GM19452 (cell line): ENCODE data around the gene MCM5.
"Not testable (repeated sequence)": the region's sequence is repeated elsewhere in the genome, so short reads cannot be mapped to it uniquely, and the experiment has no call there.

ENCODE experiments used
- ATAC-seq: cut with Tn5 transposase; IDR thresholded peaks from one replicate; pipeline ENCODE4 v1.9.1; 2021; ENCODE audit not compliant: unreplicated experiment

Gene MCM5

GRCh38 chr22:35378621-35379020 lies 21.3 kb upstream of the MCM5 start:
- no peak for ATAC-seq

- ATAC-seq: no peak
Observed at GRCh38 chr22:35379146-35379993, 20.6 kb upstream of the MCM5 start.

- no peak for ATAC-seq
Observed at GRCh38 chr22:35380013-35380412, 19.9 kb upstream of the MCM5 start.

DNA sequence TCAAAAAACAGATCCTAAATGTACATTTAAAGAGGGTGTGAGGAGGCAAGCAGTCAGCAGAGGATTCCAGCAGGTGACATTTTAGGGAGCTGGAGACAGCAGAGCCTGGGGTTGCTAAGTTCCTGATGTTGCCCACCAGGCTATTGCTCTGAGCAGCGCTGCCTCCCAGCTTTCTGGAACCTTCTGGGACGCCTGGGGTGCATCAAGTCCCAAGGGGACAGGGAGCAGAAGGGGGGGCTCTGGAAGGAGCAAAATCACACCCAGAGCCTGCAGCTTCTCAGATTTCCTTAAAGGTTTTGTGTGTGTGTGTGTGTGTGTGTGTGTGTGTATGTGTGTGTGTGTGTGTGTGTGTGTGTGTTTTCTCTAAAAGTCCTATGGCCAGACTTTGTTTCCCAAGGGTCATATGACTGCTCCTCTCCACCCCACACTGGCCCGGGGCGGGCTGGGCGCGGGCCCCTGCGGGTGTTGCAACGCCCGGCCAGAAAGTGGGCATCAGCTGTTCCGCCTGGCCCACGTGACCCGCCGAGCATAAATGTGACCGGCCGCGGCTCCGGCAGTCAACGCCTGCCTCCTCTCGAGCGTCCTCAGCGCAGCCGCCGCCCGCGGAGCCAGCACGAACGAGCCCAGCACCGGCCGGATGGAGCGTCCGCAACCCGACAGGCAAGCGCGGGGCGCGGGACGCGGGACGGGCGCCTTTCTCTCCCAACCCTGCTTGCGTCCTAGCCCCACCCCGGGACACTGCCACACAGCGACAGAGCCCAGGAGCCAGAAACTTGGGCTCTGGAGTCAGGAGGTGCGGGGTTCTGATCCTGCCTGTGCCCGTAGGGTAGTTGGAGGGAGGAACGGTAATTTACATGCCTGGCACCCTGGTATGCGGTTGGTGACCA lies 19.2 kb upstream of the MCM5 start, which contains the start of gene HMOX1:
HMOX1 (plus strand) TSS at position 560 of the 887 bp plus-strand sequence; CDS start at position 638, 78 bp downstream.
- peak; percentile 72 for ATAC-seq

DNA sequence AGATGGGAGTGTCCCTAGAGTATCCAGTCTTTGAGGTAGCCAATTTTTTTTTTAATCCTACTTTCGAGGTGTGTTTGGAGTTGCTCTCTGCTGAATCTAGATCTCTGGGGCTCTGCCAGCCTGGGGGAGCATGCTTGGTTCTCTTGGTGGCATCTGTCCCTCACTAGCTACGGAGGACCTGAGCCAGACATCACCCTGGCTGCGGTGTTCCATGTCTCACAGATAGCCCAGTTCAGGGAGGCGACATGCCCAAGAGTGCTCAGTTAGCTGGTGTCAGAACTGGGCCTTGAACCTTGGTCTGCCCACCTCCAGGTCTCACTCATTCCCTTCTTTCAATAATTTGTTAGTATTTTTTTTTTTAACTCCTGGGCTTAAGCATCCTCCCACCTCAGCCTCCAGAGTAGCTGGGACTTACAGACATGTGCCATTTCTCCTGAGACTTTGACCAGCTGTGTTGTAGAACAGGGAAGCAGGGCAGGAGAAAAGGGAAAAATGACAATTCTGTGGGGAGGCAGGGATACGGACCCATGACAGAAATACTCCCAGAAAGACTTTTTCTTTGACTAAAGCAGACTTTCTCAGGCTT lies 18.4 kb upstream of the MCM5 start:
- ATAC-seq: no peak

GRCh38 chr22:35383679-35384071 lies 16.3 kb upstream of the MCM5 start:
- ATAC-seq: no peak

DNA sequence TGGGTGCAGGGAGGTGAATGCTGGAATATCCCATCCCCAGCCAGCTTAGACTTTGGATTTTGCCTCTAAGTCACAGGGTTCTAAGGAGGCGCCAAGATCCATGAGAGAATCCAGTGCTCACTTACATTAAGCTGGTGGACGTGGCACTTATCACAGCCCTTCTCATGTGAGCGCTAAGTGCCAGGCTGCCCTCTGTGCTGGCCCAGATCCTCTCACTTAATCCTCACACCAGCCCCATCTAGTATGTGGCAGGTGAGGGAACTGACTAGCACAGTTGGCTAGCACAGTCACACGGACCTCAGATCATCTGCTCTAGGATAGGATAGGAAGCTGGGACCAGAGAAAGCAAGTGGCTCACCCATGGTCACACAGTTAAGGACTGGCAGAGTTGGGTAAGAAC lies 15.4 kb upstream of the MCM5 start:
- ATAC-seq: no peak

- no peak for ATAC-seq
Observed at GRCh38 chr22:35384975-35385588, 14.9 kb upstream of the MCM5 start.

DNA sequence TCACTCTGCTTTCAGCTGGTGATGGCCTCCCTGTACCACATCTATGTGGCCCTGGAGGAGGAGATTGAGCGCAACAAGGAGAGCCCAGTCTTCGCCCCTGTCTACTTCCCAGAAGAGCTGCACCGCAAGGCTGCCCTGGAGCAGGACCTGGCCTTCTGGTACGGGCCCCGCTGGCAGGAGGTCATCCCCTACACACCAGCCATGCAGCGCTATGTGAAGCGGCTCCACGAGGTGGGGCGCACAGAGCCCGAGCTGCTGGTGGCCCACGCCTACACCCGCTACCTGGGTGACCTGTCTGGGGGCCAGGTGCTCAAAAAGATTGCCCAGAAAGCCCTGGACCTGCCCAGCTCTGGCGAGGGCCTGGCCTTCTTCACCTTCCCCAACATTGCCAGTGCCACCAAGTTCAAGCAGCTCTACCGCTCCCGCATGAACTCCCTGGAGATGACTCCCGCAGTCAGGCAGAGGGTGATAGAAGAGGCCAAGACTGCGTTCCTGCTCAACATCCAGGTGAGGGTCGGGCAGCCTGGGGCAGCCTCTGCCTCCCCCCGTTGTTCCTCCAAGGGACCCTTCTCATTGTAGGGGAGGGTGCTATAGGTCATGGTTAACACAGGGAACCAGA lies 13.2 kb upstream of the MCM5 start:
- ATAC-seq: no peak

- ATAC-seq: no peak
Observed at GRCh38 chr22:35390933-35391332, 9.0 kb upstream of the MCM5 start.

- ATAC-seq: no peak
Observed at GRCh38 chr22:35392357-35392756, 7.6 kb upstream of the MCM5 start.

DNA sequence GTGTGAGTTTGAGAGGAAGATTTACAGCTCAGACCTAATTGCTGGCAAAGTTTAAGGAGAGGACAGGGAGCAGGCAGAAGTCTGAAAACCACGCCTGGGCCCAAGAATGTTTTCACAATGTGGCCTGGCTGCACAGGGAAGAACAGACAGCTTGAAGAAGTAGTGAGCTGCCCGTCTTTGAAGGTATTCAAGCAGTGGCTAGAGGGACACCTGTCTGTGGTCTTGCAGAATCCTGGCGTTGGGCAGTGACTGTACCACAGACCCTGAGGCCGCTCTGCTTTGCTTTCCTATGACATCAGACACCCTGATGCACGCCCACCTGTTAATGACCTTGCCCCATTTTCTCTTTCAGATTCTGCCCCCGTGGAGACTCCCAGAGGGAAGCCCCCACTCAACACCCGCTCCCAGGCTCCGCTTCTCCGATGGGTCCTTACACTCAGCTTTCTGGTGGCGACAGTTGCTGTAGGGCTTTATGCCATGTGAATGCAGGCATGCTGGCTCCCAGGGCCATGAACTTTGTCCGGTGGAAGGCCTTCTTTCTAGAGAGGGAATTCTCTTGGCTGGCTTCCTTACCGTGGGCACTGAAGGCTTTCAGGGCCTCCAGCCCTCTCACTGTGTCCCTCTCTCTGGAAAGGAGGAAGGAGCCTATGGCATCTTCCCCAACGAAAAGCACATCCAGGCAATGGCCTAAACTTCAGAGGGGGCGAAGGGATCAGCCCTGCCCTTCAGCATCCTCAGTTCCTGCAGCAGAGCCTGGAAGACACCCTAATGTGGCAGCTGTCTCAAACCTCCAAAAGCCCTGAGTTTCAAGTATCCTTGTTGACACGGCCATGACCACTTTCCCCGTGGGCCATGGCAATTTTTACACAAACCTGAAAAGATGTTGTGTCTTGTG lies 6.6 kb upstream of the MCM5 start:
- no peak for ATAC-seq

- ATAC-seq: no peak
Observed at GRCh38 chr22:35394011-35394312, 6.0 kb upstream of the MCM5 start.

DNA sequence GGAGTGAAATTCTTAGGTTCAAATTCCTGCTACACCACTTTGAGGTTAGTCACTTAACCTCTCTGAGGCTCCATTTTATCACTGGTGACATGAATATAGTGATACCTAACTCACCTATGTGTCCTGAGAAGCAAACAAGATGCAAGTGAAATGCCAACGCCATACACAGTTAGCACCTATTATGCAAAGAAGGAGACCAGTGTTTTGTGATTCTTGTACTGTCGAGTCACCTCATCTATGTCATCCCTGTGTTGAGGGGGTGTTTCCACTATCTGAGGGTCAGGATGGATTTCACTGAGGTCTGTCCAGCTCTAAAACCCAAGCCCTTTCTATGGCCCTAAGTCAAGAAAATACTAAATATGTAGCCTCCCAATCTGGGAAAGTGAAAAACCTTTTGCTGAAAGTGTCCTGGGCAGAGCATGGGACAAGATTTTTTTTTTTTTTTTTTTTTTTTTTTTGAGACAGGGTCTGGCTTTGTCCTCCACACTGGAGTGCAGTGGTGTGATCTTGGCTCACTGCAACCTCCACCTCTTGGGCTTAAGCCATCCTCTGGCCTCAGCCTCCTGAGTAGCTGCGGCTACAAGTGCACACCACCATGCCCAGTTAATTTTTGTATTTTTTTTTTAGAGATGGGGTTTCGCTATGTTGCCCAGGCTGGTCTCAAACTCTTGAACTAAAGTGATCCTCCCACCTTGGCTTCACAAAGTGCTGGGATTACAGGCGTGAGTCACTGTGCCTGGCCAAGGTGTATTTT lies 5.0 kb upstream of the MCM5 start:
- ATAC-seq: no peak

DNA sequence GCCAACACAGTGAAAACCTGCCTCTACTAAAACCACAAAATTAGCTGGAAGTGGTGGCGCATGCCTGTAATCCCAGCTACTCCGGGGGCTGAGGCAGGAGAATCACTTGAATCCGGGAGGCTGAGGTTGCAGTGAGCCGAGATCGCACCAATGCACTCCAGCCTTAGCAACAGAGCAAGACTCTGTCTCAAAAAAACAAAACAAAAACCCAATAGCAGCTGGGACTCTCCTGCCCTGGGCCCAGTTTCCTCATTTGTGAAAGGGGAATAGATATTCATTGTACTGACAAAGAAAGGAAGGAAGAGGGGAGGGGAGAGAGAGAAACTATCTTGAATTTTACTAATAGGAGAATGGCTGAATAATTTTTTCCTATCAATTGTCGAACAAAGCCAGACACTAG lies 3.3 kb upstream of the MCM5 start:
- ATAC-seq: not testable (repeated sequence)

- no peak for ATAC-seq
Observed at GRCh38 chr22:35397095-35397904, 2.6 kb upstream of the MCM5 start.

DNA sequence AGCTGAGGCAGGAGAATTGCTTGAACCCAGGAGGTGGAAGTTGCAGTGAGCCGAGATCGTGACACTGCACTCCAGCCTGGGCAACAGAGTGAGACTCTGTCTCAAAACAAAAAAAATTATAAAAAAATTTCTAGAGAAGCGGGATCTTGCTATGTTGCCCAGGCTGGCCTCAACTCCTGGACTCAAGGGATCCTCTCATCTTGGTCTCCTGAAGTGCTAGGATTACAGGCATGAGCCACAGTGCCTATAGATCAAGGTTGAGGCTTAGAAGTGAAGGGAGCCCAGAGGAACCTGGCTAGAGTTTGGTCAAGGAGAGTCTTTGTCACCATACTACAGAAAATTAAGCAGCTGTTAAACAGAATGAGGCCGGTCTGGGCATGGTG lies 1.4 kb upstream of the MCM5 start:
- no peak for ATAC-seq

GRCh38 chr22:35399114-35399677 lies 744 bp upstream of the MCM5 start:
- ATAC-seq: no peak
